Neural cell (in vitro differentiated cells): ENCODE results near the gene CALR. TPM values are rescaled to one million over a fixed set of nuclear protein-coding genes. Genes with fewer than 3 reads are reported as not detected.
A peak's percentile ranks its signal among the peaks of the same experiment; 100 is the strongest.

Experiments
- H2AFZ ChIP-seq: fragments of 200-600, 300-800 bp; sonication (generic), shearing (Covaris generic); 2 replicates; pipeline ENCODE4 v1.6.0; 2014; ENCODE audit warnings: low read depth, mild to moderate bottlenecking, antibody characterized with exemption, low read length, moderate library complexity
- H3F3A ChIP-seq: fragments of 200-600 bp; shearing (Covaris generic); 2 replicates; pipeline ENCODE4 v1.6.1; 2016; ENCODE audit warnings: mild to moderate bottlenecking, moderate library complexity, mixed read lengths, antibody characterized with exemption, low read length; ENCODE audit not compliant: insufficient read depth, poor library complexity, severe bottlenecking
- H3K27ac ChIP-seq: fragments of 200-600, 300-800 bp; sonication (generic), shearing (Covaris generic); 2 replicates; pipeline ENCODE4 v1.5.1; 2014; ENCODE audit warnings: mild to moderate bottlenecking, low read length, moderate library complexity
- H3K27me3 ChIP-seq: fragments of 300-800, 200-600 bp; sonication (generic), shearing (Covaris generic); 2 replicates; pipeline ENCODE4 v1.6.0; 2014; ENCODE audit warnings: mild to moderate bottlenecking, low read depth, low read length, moderate library complexity; ENCODE audit not compliant: insufficient read depth
- H3K36me3 ChIP-seq: fragments of 300-800, 200-600 bp; sonication (generic), shearing (Covaris generic); 2 replicates; pipeline ENCODE4 v1.5.1; 2014; ENCODE audit warnings: mild to moderate bottlenecking, antibody characterized with exemption, low read length, moderate library complexity; ENCODE audit not compliant: insufficient read depth
- H3K4me2 ChIP-seq: fragments of 300-800, 200-600 bp; sonication (generic), shearing (Covaris generic); 2 replicates; pipeline ENCODE4 v1.6.0; 2014; ENCODE audit warnings: mild to moderate bottlenecking, low read length
- H3K4me3 ChIP-seq: fragments of 300-800, 200-600 bp; sonication (generic), shearing (Covaris generic); 2 replicates; pipeline ENCODE4 v1.5.1; 2014; ENCODE audit warnings: mild to moderate bottlenecking, low read length, moderate library complexity
- H3K79me2 ChIP-seq: fragments of 200-600 bp; shearing (Covaris generic); replicated peaks from 2 replicates; pipeline ENCODE4 v1.6.0; 2014; ENCODE audit warnings: mild to moderate bottlenecking, low read length, moderate library complexity; ENCODE audit not compliant: insufficient read depth
- H3K9ac ChIP-seq: fragments of 300-800, 200-600 bp; sonication (generic), shearing (Covaris generic); 2 replicates; pipeline ENCODE4 v1.6.1; 2016; ENCODE audit warnings: mild to moderate bottlenecking, low read length, mixed read lengths
- H3K9me2 ChIP-seq: fragments of 200-600 bp; shearing (Covaris generic); 2 replicates; pipeline ENCODE4 v1.6.1; 2016; ENCODE audit warnings: mild to moderate bottlenecking, low read length, mixed read lengths; ENCODE audit not compliant: insufficient read depth
- H3K9me3 ChIP-seq: fragments of 200-600, 300-800 bp; sonication (generic), shearing (Covaris generic); 2 replicates; pipeline ENCODE4 v1.6.1; 2016; ENCODE audit warnings: mild to moderate bottlenecking, mixed run types, low read length, moderate library complexity, mixed read lengths
- H4K20me1 ChIP-seq: fragments of 200-600 bp; shearing (Covaris generic); 2 replicates; pipeline ENCODE4 v1.6.1; 2016; ENCODE audit warnings: mild to moderate bottlenecking, mixed run types; ENCODE audit not compliant: insufficient read depth
- EP300 ChIP-seq: fragments of 450-650 bp; conservative IDR thresholded peaks from 2 replicates; pipeline ENCODE4 v1.6.1; 2014; ENCODE audit warnings: antibody characterized with exemption, mild to moderate bottlenecking, moderate library complexity; ENCODE audit not compliant: poor library complexity, severe bottlenecking
- EZH2 ChIP-seq: fragments of 200-600, 300-800 bp; shearing (Covaris generic), sonication (generic); IDR thresholded peaks from 2 replicates; pipeline ENCODE4 v1.6.1; 2014; ENCODE audit warnings: antibody characterized with exemption, low read length, borderline replicate concordance, mild to moderate bottlenecking; ENCODE audit not compliant: insufficient read depth, poor library complexity, severe bottlenecking
- MXI1 ChIP-seq: fragments of 450-650 bp; conservative IDR thresholded peaks from 2 replicates; pipeline ENCODE4 v1.6.1; 2014; ENCODE audit warnings: antibody characterized with exemption, mild to moderate bottlenecking; ENCODE audit not compliant: poor library complexity, severe bottlenecking
- POLR2AphosphoS5 ChIP-seq: IDR thresholded peaks from 2 replicates; pipeline ENCODE4 v1.6.1; 2012
- RAD21 ChIP-seq: fragments of 450-650 bp; conservative IDR thresholded peaks from 2 replicates; pipeline ENCODE4 v1.6.1; 2014; ENCODE audit warnings: antibody characterized with exemption, mild to moderate bottlenecking, moderate library complexity
- SMC3 ChIP-seq: fragments of 450-650 bp; conservative IDR thresholded peaks from 2 replicates; pipeline ENCODE4 v1.6.1; 2014; ENCODE audit warnings: antibody characterized with exemption, mild to moderate bottlenecking, moderate library complexity; ENCODE audit not compliant: poor library complexity
- TAF1 ChIP-seq: IDR thresholded peaks from 2 replicates; pipeline ENCODE4 v1.6.1; 2012; ENCODE audit warnings: low read depth
- polyA plus RNA-seq: library from polyadenylated mRNA; depleted of rRNA; stranded (reverse); fragments of >200 nt; gene quantifications from 2 replicates; pipeline ENCODE4 v1.2.3, GENCODE V29; 2014
- TF ChIP-seq, protein P1 (sequence below): fragments of 450-650 bp; IDR thresholded peaks from 2 replicates; pipeline ENCODE4 v1.5.1; 2014; ENCODE audit warnings: antibody characterized with exemption, mild to moderate bottlenecking, moderate library complexity; ENCODE audit not compliant: poor library complexity, severe bottlenecking
- TF ChIP-seq, protein P2 (sequence below): IDR thresholded peaks from 2 replicates; pipeline ENCODE4 v1.6.1; 2012; ENCODE audit warnings: borderline replicate concordance

Gene CALR
- polyA plus RNA-seq, 1 donor from 2014 or later: 242 TPM

DNA sequence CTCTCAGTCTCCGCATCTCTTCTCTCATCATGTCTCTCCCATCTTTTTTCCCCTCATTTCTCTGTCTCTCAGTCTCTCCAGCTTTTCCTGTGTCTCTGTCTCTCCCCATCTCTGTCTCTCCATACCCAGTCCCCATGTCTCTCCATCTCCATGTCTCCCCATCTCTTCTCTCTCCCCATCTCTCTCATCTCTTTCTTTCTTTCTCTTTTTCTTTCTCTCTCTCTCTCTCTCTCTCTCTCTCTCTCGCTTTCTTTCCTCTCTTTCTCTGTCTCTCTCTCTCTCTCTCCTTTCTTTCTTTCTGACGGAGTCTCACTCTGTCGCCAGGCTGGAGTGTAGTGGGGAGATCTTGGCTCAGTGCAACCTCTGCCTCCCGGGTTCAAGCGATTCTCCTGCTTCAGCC is 44.2 kb downstream of the CALR start:
- Histone ChIP-seq H3K9me3 (no peaks in the 10 kb centered on the region), H3K27me3 (peaks cover 11% of the 10 kb centered on the region), H3K27ac (no peak overlapping the region), H2AFZ (no peak overlapping the region), H3K9ac (peak overlapping the region; percentile 48), H3K4me2 (no peak overlapping the region), H4K20me1 (no peaks in the 10 kb centered on the region), H3F3A (no peaks in the 10 kb centered on the region), H3K79me2 (no peaks in the 10 kb centered on the region), H3K36me3 (no peaks in the 10 kb centered on the region), H3K9me2 (no peaks in the 10 kb centered on the region), H3K4me3 (no peak overlapping the region)
- TF ChIP-seq TAF1 (no peak), POLR2AphosphoS5 (no peak), SMC3 (no peak), EP300 (no peak), MXI1 (no peak), EZH2 (no peak), RAD21 (no peak)
- TF ChIP-seq, protein P1, sequence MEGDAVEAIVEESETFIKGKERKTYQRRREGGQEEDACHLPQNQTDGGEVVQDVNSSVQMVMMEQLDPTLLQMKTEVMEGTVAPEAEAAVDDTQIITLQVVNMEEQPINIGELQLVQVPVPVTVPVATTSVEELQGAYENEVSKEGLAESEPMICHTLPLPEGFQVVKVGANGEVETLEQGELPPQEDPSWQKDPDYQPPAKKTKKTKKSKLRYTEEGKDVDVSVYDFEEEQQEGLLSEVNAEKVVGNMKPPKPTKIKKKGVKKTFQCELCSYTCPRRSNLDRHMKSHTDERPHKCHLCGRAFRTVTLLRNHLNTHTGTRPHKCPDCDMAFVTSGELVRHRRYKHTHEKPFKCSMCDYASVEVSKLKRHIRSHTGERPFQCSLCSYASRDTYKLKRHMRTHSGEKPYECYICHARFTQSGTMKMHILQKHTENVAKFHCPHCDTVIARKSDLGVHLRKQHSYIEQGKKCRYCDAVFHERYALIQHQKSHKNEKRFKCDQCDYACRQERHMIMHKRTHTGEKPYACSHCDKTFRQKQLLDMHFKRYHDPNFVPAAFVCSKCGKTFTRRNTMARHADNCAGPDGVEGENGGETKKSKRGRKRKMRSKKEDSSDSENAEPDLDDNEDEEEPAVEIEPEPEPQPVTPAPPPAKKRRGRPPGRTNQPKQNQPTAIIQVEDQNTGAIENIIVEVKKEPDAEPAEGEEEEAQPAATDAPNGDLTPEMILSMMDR: no peak
- TF ChIP-seq, protein P2, sequence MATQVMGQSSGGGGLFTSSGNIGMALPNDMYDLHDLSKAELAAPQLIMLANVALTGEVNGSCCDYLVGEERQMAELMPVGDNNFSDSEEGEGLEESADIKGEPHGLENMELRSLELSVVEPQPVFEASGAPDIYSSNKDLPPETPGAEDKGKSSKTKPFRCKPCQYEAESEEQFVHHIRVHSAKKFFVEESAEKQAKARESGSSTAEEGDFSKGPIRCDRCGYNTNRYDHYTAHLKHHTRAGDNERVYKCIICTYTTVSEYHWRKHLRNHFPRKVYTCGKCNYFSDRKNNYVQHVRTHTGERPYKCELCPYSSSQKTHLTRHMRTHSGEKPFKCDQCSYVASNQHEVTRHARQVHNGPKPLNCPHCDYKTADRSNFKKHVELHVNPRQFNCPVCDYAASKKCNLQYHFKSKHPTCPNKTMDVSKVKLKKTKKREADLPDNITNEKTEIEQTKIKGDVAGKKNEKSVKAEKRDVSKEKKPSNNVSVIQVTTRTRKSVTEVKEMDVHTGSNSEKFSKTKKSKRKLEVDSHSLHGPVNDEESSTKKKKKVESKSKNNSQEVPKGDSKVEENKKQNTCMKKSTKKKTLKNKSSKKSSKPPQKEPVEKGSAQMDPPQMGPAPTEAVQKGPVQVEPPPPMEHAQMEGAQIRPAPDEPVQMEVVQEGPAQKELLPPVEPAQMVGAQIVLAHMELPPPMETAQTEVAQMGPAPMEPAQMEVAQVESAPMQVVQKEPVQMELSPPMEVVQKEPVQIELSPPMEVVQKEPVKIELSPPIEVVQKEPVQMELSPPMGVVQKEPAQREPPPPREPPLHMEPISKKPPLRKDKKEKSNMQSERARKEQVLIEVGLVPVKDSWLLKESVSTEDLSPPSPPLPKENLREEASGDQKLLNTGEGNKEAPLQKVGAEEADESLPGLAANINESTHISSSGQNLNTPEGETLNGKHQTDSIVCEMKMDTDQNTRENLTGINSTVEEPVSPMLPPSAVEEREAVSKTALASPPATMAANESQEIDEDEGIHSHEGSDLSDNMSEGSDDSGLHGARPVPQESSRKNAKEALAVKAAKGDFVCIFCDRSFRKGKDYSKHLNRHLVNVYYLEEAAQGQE: no peak

DNA sequence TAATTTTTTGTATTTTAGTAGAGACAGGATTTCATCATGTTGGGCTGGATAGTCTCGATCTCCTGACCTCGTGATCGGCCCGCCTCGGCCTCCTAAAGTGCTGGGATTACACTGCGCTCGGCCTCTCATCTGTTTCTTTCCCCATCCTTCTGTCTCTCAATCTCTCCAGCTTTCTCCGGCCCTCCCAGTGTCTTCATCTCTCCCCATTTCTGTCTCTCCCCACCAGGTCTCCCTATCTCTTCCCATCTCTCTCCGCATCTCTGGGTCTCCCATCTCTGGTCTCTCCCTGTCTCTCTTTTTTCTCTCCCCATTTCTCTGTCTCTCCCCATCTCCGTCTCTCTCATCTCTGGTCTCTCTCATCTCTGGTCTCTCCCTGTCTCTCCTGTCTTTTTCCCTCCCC is 44.7 kb downstream of the CALR start:
- H3K27ac ChIP-seq: no peak overlapping the region
- H3K36me3 ChIP-seq: no peaks in the 10 kb centered on the region
- H3K79me2 ChIP-seq: no peaks in the 10 kb centered on the region
- peak overlapping the region; percentile 48 for H3K9ac ChIP-seq
- no peaks in the 10 kb centered on the region for H4K20me1 ChIP-seq
- H3K4me2 ChIP-seq: no peak overlapping the region
- no peaks in the 10 kb centered on the region for H3F3A ChIP-seq
- H2AFZ ChIP-seq: peak overlapping the region; percentile 60
- no peaks in the 10 kb centered on the region for H3K9me2 ChIP-seq
- peaks cover 11% of the 10 kb centered on the region for H3K27me3 ChIP-seq
- no peaks in the 10 kb centered on the region for H3K9me3 ChIP-seq
- no peak for TF ChIP-seq RAD21
- no peak for TF ChIP-seq TAF1
- TF ChIP-seq POLR2AphosphoS5: no peak
- TF ChIP-seq EZH2: no peak
- no peak for TF ChIP-seq MXI1
- TF ChIP-seq SMC3: no peak
- TF ChIP-seq, protein P2: no peak
- no peak for TF ChIP-seq EP300
- TF ChIP-seq, protein P1: no peak
- peak overlapping the region; percentile 51 for H3K4me3 ChIP-seq
